GM19025 (cell line): ENCODE measurements around the gene MLPH.

ENCODE experiments used
- ATAC-seq: cut with Tn5 transposase; IDR thresholded peaks from one replicate; pipeline ENCODE4 v1.9.1; 2021; ENCODE audit warnings: mild to moderate bottlenecking, low read depth, moderate library complexity; ENCODE audit not compliant: unreplicated experiment

The MLPH gene

DNA sequence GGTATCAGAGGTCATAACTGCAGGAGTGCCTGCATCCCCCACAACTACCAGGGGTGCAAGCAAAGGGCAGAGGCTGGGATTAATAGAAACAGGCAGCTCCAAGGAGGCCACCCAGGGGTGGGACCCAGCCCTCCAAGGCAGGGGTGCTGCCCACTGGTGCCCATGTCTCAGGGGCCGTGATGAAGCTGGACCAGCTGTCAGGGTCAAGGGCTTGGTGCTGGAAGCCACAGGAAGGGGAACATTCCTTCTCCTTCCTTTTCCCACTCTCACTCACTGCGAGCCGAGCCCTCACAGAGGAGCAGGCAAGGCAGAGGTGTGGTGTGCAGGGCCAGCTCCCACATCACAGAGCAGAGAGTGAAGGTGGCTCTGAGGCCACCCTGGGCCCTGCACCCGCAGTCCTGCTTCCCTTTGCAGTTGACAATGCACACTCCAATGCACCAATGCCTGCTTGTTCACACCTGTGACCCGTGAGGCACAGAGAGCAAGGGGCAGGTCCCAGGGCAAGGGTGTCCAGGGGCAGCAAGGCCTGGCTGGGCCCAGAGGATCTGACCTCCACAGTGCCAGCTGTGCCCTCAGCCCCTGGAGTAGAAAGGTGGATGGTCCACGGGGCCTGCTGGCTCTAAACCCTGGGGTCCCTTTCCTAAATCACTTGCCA lies 28.7 kb downstream of the MLPH start:
- ATAC-seq, result no peak

DNA sequence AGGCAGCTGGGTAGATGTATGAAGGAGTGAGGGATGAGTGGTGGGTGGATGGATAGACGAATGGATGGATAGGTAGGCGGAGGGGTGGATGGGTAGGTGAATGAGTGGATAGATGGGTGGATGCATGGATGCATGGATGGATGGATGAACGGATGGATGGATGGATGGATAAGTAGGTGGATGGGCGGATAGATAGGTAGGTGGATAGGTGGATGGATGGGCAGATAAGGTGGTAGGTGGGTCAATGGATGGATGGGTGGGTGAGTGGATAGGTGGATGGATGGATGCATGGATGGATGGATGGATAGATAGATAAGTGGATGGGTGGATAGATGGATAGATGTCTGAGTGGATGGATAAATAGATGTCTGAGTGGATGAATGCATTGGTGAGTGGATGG lies 30.1 kb downstream of the MLPH start:
- ATAC-seq, result no peak

DNA sequence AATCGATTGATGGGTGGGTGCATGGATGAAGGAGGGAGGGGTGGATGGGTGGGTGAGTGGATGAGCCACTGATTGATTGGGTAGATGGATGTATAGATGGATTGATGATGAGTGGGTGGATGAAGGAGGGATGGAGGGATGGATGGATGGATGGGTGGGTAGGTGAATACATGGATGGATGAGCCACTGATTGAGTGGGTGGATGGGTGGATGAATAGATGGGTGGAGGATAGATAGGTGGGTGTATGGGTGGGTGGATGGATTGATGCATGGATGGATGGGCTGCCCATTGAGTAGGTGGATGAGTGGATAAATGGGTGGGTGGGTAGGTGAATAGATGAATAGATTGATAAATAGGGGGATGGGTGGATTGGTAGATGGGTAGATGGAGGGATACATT lies 30.9 kb downstream of the MLPH start:
- no peak for ATAC-seq

DNA sequence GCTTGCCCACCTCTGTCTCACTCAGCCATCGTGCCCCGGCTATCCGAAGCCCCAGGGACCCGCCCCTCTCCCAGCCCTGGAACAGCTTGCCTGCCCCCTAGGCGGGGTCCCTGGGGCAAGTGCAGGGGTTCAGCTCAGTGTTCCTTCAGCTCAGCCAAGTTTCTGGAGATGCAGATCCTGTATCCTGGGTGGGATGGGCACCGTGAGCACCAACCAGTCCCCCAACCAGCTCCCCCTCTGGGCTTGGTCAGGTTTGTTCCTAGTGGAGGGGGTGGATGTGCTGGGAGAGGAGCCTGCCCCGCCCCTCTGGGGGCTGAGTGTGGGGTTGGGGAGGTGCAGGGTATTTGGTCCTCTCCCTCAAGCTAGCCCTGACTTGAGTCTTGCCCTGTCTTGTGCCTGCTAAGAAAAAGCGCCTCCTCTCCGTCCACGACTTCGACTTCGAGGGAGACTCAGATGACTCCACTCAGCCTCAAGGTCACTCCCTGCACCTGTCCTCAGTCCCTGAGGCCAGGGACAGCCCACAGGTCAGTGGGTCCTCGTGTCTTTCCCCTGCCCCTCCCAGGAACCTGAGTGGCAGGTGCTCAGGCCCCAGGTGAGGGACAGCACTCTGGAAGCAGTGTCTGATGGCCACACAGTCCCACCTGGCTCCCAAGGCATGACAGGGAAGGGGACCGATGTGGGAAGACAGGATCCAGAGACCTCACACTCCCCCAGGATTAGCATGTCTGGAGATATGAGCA lies 32.6 kb downstream of the MLPH start:
- ATAC-seq, result no peak

GRCh38 chr2:237520290-237520689 lies 33.2 kb downstream of the MLPH start:
- ATAC-seq, result no peak

DNA sequence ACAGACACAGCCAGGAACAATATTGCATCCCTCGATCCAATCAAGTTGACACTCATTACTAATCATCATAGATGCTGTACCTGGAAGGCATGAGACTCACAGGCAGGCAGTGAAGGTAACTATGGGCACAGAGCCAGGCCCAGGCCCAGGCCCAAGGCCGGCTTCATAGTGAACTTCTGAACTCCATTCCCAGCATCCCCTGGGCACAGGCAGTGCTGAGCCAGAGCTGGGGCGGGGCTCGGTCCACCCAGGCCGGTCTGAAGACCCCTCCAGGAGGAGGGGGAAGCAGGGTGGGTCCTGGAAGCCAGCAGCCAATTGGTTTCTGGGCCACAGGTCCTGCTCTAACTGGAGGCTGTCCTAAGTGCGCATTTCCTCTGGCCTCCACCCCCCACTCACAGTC lies 37.6 kb downstream of the MLPH start:
- ATAC-seq, result no peak

- no peak for ATAC-seq
These were observed 38.6 kb downstream of the MLPH start for GRCh38 chr2:237525559-237526157.

DNA sequence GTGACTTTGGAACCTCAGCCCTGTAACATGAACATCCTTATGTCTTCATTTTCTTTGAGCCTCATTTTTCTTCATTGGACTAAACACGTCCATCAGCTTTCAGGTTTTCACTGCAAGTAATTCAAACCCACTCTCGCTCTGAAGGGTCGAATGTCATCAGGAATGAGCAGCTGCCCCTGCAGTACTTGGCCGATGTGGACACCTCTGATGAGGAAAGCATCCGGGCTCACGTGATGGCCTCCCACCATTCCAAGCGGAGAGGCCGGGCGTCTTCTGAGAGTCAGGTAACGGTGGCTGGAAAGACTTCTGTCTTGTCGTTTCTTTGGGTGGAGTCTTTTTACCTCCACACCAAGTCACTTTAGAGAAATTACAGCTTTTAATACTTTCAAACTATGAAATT lies 40.2 kb downstream of the MLPH start:
- no peak for ATAC-seq

DNA sequence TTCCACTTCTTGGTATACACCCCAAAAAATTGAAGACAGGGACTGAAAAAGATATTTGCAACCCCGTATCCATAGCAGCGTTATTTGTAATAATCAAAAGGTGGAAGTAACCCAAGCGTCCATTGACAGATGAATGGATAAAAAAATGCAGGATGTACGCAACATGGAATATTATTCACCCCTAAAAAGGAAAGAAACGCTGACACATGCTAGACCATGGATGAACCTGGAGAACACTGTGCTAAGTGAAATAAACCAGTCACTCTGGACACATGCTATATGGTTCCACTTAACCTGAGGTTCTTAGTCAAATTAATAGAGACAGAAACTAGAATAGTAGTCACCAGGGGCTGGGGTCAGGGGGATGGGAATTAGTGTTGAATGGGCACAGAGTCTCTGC lies 40.7 kb downstream of the MLPH start:
- ATAC-seq, result no peak

DNA sequence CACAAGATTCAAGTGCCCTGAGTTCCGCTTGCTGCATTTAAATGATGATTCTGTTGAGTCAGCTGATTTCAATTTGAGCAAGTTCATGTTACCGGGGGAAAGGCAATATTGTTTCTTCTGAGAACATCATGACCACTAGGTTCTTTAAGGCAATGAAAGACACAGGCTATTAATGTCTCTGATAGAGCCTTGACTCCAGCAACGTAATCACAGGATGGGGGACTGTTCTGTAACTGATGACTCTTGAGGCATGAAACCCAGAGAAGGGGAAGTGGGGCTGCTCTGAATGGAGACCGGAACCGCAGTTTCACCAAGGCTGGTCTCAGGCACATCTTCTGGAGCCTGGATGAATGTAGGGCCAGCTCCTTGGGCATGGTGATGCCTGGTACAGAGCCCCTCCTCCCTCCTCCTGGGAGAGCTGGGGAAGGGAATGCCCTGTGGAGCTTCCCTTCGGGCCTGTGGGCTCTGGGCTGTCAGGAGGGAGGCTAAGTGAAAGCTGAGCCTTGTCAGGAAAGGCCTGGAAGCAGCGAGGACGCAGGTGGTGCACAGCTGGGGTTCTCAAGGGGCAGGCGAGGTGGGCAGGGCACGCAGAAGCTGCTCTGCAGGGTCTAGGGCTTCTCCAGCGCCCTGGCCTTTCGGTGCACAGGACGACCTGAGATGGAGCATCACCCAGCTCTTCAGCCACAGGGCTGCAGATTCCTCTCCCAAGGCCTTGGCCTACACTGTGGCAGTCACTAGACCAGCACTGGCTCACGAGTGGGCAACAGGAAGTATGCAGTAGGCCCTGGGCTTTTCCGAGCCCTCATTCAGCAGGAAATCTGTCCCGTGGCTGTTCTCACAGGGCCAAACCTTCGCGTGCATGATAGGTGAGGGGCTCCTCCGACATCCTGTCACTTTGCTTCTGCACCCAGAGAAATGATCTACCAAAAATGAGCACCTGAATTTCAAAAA lies 42.7 kb downstream of the MLPH start:
- peak; percentile 82 for ATAC-seq

- ATAC-seq, result peak; percentile 42
These were observed 43.7 kb downstream of the MLPH start for GRCh38 chr2:237530472-237531433.

GRCh38 chr2:237532160-237532559 lies 45.1 kb downstream of the MLPH start:
- ATAC-seq, result no peak

DNA sequence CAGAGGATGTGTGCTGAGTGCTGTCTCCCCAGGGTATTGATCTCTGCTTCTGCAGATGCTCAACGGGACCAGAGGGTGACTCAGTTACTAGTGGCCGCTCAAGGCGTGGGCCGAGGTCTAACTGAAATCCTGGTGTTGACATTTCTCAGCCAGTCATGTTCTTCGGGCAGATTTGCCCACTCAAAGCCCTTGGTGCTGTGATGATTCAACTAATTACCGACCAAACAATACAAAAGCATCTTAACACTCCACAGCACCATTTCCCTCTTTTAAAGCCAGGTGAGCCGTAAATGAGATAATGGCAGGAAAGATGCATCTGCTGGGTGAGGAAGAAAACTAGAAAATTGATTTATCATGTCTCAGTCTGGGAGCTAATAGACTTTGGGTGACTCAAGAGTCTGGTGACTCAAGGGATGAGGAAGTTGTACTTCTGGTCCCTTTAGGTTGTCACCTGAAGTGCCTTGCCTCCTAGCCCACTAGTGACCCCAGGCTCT lies 46.7 kb downstream of the MLPH start:
- no peak for ATAC-seq

GRCh38 chr2:237534380-237534779 lies 47.3 kb downstream of the MLPH start:
- ATAC-seq, result no peak

DNA sequence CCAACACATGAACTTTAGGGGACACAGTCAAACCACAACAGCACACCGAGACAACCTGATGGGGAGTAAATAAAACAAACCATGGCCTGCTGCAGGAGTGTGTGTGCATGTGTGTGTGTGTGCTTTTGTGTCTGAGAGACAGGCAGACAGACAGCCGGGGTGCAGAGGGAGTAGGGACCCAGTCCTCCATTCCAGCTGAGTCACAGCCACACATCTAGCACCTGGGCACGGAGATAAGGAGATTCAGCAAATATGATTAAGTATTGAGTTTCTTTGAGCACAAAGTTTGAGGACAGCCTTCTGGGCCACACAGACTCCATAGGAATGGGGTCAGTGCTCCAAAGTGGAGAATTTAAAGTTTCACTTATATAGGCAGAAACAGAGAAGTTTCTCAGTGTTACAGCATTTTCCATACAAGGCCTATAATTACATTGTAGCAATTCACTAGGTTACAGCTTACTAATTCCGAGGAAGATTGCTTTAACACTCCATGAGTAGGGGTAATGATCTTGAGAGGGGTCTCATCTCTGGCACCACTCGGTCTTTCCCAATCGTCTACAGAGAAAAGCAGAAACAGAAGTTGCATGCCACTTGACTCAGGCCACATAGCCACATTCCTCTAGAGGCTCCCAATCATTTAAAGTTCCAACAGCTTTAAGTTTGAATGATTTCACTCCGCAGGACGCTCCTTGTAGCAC lies 48.5 kb downstream of the MLPH start:
- ATAC-seq, result no peak

- no peak for ATAC-seq
These were observed 49.0 kb downstream of the MLPH start for GRCh38 chr2:237536083-237536415.

GRCh38 chr2:237536617-237537016 lies 49.6 kb downstream of the MLPH start:
- no peak for ATAC-seq

- no peak for ATAC-seq
These were observed 51.1 kb downstream of the MLPH start for GRCh38 chr2:237538001-237538720.
